Neural cell (in vitro differentiated cells): ENCODE data around the gene PRPH. TPM values are rescaled to one million over a fixed set of nuclear protein-coding genes. Genes with fewer than 3 reads are reported as not detected.

Experiments used
- H2AFZ ChIP-seq: fragments of 200-600, 300-800 bp; sonication (generic), shearing (Covaris generic); 2 replicates; pipeline ENCODE4 v1.6.0; 2014; ENCODE audit warnings: low read depth, mild to moderate bottlenecking, antibody characterized with exemption, low read length, moderate library complexity
- H3F3A ChIP-seq: fragments of 200-600 bp; shearing (Covaris generic); 2 replicates; pipeline ENCODE4 v1.6.1; 2016; ENCODE audit warnings: mild to moderate bottlenecking, moderate library complexity, mixed read lengths, antibody characterized with exemption, low read length; ENCODE audit not compliant: insufficient read depth, poor library complexity, severe bottlenecking
- H3K27ac ChIP-seq: fragments of 200-600, 300-800 bp; sonication (generic), shearing (Covaris generic); 2 replicates; pipeline ENCODE4 v1.5.1; 2014; ENCODE audit warnings: mild to moderate bottlenecking, low read length, moderate library complexity
- H3K27me3 ChIP-seq: fragments of 300-800, 200-600 bp; sonication (generic), shearing (Covaris generic); 2 replicates; pipeline ENCODE4 v1.6.0; 2014; ENCODE audit warnings: mild to moderate bottlenecking, low read depth, low read length, moderate library complexity; ENCODE audit not compliant: insufficient read depth
- H3K36me3 ChIP-seq: fragments of 300-800, 200-600 bp; sonication (generic), shearing (Covaris generic); 2 replicates; pipeline ENCODE4 v1.5.1; 2014; ENCODE audit warnings: mild to moderate bottlenecking, antibody characterized with exemption, low read length, moderate library complexity; ENCODE audit not compliant: insufficient read depth
- H3K4me2 ChIP-seq: fragments of 300-800, 200-600 bp; sonication (generic), shearing (Covaris generic); 2 replicates; pipeline ENCODE4 v1.6.0; 2014; ENCODE audit warnings: mild to moderate bottlenecking, low read length
- H3K4me3 ChIP-seq: fragments of 300-800, 200-600 bp; sonication (generic), shearing (Covaris generic); 2 replicates; pipeline ENCODE4 v1.5.1; 2014; ENCODE audit warnings: mild to moderate bottlenecking, low read length, moderate library complexity
- H3K79me2 ChIP-seq: fragments of 200-600 bp; shearing (Covaris generic); replicated peaks from 2 replicates; pipeline ENCODE4 v1.6.0; 2014; ENCODE audit warnings: mild to moderate bottlenecking, low read length, moderate library complexity; ENCODE audit not compliant: insufficient read depth
- H3K9ac ChIP-seq: fragments of 300-800, 200-600 bp; sonication (generic), shearing (Covaris generic); 2 replicates; pipeline ENCODE4 v1.6.1; 2016; ENCODE audit warnings: mild to moderate bottlenecking, low read length, mixed read lengths
- H3K9me2 ChIP-seq: fragments of 200-600 bp; shearing (Covaris generic); 2 replicates; pipeline ENCODE4 v1.6.1; 2016; ENCODE audit warnings: mild to moderate bottlenecking, low read length, mixed read lengths; ENCODE audit not compliant: insufficient read depth
- H3K9me3 ChIP-seq: fragments of 200-600, 300-800 bp; sonication (generic), shearing (Covaris generic); 2 replicates; pipeline ENCODE4 v1.6.1; 2016; ENCODE audit warnings: mild to moderate bottlenecking, mixed run types, low read length, moderate library complexity, mixed read lengths
- H4K20me1 ChIP-seq: fragments of 200-600 bp; shearing (Covaris generic); 2 replicates; pipeline ENCODE4 v1.6.1; 2016; ENCODE audit warnings: mild to moderate bottlenecking, mixed run types; ENCODE audit not compliant: insufficient read depth
- CTCF ChIP-seq: fragments of 450-650 bp; IDR thresholded peaks from 2 replicates; pipeline ENCODE4 v1.5.1; 2014; ENCODE audit warnings: antibody characterized with exemption, mild to moderate bottlenecking, moderate library complexity; ENCODE audit not compliant: poor library complexity, severe bottlenecking
- EZH2 ChIP-seq: fragments of 200-600, 300-800 bp; shearing (Covaris generic), sonication (generic); IDR thresholded peaks from 2 replicates; pipeline ENCODE4 v1.6.1; 2014; ENCODE audit warnings: antibody characterized with exemption, low read length, borderline replicate concordance, mild to moderate bottlenecking; ENCODE audit not compliant: insufficient read depth, poor library complexity, severe bottlenecking
- MXI1 ChIP-seq: fragments of 450-650 bp; conservative IDR thresholded peaks from 2 replicates; pipeline ENCODE4 v1.6.1; 2014; ENCODE audit warnings: antibody characterized with exemption, mild to moderate bottlenecking; ENCODE audit not compliant: poor library complexity, severe bottlenecking
- POLR2AphosphoS5 ChIP-seq: IDR thresholded peaks from 2 replicates; pipeline ENCODE4 v1.6.1; 2012
- RAD21 ChIP-seq: fragments of 450-650 bp; conservative IDR thresholded peaks from 2 replicates; pipeline ENCODE4 v1.6.1; 2014; ENCODE audit warnings: antibody characterized with exemption, mild to moderate bottlenecking, moderate library complexity
- REST ChIP-seq: IDR thresholded peaks from 2 replicates; pipeline ENCODE4 v1.6.1; 2012; ENCODE audit warnings: borderline replicate concordance
- SMC3 ChIP-seq: fragments of 450-650 bp; conservative IDR thresholded peaks from 2 replicates; pipeline ENCODE4 v1.6.1; 2014; ENCODE audit warnings: antibody characterized with exemption, mild to moderate bottlenecking, moderate library complexity; ENCODE audit not compliant: poor library complexity
- TAF1 ChIP-seq: IDR thresholded peaks from 2 replicates; pipeline ENCODE4 v1.6.1; 2012; ENCODE audit warnings: low read depth
- polyA plus RNA-seq: library from polyadenylated mRNA; depleted of rRNA; stranded (reverse); fragments of >200 nt; gene quantifications from 2 replicates; pipeline ENCODE4 v1.2.3, GENCODE V29; 2014

PRPH gene
- polyA plus RNA-seq, 1 donor from 2014 or later = not detected

GRCh38 chr12:49342066-49342913 lies 47.3 kb downstream of the PRPH start:
- Histone ChIP-seq H3K79me2 (no peaks in the 10 kb centered on the region), H3K4me3 (peak overlapping the region; percentile 60), H4K20me1 (no peaks in the 10 kb centered on the region), H3K27ac (no peak overlapping the region), H3K4me2 (peak overlapping the region; percentile 48), H3K36me3 (no peaks in the 10 kb centered on the region), H3K27me3 (peaks cover 91% of the 10 kb centered on the region), H2AFZ (no peak overlapping the region), H3K9me2 (no peaks in the 10 kb centered on the region), H3K9me3 (no peaks in the 10 kb centered on the region), H3F3A (no peaks in the 10 kb centered on the region), H3K9ac (peak overlapping the region; percentile 31)
- TF ChIP-seq TAF1 (no peak), CTCF (peak; percentile 85), EZH2 (no peak), SMC3 (peak; percentile 62), RAD21 (peak; percentile 56)

GRCh38 chr12:49342914-49343731 lies 48.2 kb downstream of the PRPH start:
- TF ChIP-seq MXI1 = peak; percentile 32
- no peak for TF ChIP-seq TAF1
- TF ChIP-seq REST = no peak
- peak; percentile 22 for TF ChIP-seq POLR2AphosphoS5
- Histone ChIP-seq H2AFZ (no peak overlapping the region), H3K36me3 (no peaks in the 10 kb centered on the region), H3F3A (no peaks in the 10 kb centered on the region), H4K20me1 (no peaks in the 10 kb centered on the region), H3K27me3 (peaks cover 91% of the 10 kb centered on the region), H3K9ac (peak overlapping the region; percentile 39), H3K9me3 (no peaks in the 10 kb centered on the region), H3K4me2 (peak overlapping the region; percentile 60), H3K9me2 (no peaks in the 10 kb centered on the region), H3K4me3 (peak overlapping the region; percentile 60), H3K27ac (no peak overlapping the region), H3K79me2 (no peaks in the 10 kb centered on the region)
